GM18499 (cell line): ENCODE results near the gene GNB1L.
"Not testable (repeated sequence)": the region's sequence is repeated elsewhere in the genome, so short reads cannot be mapped to it uniquely, and the experiment has no call there.

Experiments used
- ATAC-seq: cut with Tn5 transposase; IDR thresholded peaks from one replicate; pipeline ENCODE4 v1.9.1; 2021; ENCODE audit warnings: moderate number of reproducible peaks; ENCODE audit not compliant: insufficient read depth, unreplicated experiment

GNB1L gene

DNA sequence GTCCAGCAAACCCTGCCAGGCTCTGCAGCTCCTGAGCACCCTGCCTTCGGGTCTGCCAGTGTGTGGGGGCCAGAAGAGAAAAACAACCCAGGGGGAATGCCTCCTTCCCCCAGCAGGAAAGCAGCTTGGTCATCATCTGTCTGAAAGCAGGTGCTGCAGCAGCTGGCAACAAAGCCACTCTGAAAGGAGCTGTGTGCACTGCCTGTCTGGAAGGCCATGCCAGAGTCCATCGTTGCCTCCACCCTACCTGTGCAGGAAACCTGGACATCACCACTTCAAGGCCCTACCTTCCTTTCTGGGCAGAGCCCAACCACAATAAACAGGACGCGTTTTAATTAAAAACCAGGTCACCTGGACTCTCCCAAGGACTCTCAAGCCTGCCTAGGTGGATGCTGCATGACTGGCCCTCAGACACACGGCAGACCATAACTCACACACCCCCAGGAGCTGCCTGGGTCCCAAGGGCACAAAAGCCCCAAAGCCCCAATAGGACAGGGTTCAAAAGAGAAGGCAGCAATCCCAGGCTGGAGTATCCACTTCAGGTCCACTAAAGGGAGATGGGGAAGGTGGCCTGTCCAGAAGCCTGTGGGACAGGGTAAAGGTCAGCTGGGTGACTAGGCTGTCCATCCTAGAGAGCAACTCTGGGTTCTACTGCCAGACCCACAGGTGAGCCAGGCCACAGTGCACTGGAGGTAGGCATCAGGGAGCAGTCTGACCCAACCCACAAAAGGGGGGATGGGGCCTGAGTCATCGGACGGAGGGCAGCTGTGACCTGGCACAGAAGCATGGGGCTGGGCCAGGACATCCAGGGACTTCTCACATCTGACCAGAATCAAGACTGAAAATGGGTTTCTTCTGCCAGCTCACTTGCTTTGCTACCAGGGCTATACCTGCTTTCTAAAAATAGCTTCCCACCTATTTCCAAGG lies 6.1 kb downstream of the GNB1L start:
- no peak for ATAC-seq

DNA sequence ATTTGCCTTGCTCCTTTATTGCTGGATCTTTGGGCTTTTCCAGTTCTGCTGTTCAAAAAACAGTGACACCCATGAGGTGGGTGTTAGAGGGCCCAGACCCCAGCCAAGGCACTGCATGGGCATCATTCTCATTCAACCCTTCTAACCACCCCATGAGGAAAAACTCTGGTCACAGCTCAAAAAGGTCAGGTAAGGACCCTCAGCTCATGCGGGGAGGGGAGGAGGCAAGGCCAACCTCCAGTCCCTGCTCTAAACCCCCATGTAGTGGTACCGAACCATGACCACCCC lies 7.4 kb downstream of the GNB1L start:
- no peak for ATAC-seq

DNA sequence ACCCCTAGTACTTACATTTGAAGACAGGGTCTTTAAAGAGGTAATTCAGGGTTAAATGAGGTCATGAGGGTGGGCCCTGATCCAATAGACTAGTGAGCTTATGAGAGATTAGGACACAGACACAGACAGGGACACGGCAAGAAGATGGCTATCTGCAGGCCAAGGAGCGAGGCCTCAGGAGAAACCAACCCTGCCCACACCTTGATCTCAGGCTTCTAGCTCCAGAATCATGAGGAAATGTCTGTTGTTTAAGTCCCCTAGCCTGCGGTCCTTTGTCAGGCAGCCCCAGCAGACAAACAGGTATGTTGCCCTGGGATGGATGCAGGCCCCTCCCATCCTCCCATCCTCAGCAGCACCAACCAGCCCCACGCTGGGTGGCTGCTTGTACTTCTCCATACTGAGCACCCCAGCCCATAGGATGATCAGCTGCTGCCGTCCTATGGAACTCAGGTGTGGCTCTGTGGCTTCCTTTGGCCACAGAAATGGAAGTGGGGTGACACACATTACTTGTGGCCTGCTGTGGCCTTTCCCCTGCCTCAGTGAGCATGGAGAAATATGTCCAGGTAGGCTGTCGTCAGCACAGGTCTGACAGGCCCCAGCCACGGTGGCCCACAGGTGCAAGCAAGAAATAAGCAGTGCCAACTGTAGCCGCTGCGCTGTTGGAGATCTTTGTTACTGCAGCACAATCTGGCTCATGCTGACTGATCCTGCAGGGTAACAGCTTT lies 7.9 kb downstream of the GNB1L start:
- no peak for ATAC-seq

DNA sequence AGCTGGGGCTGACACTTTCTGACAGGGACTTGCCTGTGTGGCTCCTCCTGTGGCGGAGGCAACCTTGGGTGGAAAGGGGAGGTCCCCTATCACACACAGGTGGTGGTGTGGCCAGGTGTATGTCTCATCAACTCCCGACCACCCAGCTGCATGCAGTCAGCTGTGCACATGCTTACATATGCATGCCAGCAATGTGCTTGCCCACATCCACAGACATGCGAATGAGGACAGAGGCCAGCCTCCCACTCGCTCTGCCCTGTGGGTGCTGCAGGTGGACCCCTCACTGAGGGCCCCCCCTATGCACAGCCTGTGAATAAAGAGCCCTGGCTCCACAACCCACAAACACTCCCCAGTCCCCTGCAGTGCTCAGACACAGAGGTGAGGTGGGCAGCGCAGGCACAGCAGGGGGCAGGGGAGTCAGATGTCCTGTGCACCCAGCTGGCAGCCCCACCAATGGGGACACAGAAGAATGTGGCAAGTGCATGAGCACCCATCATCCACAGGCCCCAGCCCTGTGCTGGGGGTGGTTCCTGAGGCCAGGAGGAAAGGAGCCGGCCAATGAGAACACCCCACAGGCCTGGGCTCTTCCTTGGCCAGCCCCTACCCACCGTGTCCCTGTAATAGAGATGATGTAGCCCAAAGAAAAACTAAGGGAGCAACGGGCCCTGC lies 9.5 kb downstream of the GNB1L start:
- ATAC-seq, result no peak

DNA sequence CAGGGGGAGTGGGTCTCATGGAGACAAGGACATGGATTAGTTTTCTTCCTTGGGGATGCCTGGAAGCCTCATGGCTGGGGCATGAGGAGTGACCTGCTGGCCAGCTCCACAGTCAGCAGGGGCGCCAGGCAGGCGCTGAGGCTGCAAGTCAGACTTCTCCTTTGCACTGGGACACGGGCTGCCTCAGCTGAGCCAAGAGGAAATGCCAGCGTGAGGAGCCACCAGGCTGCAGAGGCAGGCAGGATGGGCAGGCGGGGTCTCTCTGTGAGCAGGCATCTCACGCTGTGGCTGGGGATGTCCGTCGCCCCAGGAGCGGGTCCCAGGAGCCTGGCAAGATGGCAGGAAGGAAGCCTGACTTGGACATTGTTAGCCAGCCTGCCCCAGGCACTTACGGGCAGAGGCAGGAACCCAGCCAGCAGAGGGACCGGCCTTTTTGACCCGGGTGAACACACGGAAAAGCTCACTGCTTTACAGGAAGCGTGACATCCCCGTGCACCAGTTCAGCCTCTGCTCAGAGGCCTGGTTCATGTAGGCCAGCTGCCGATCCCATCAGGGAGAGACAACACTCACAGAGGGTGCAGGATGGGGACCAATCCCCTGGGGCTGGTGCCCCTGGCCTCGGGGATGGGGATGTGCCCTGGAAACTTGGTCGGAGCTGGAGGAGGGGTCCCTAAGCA lies 10.2 kb downstream of the GNB1L start:
- no peak for ATAC-seq

DNA sequence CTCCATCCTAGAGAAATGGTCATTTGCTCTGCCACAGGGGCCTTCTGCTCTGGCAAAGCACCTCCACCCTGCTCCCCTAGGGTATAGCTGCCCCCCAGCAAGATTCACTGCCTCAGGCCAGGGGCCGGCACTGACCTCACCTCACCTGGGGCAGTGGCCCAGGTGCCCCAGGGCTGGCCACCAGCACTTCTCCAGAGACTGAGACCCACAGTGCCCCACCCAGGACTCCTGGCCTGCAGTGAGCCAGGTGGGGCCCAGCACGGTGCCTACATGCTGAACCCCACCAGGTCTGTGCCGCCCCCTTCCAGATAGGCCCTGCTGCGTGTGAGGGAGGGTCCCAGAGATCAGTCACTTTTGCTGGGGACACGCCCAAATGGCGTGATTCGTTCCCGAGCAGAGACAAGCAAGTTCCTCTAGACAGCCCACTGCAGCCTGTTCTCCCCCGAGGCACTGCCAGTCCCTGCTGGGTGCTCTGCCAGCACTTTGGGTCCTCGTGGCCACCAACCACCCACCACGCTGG lies 10.8 kb downstream of the GNB1L start:
- no peak for ATAC-seq

DNA sequence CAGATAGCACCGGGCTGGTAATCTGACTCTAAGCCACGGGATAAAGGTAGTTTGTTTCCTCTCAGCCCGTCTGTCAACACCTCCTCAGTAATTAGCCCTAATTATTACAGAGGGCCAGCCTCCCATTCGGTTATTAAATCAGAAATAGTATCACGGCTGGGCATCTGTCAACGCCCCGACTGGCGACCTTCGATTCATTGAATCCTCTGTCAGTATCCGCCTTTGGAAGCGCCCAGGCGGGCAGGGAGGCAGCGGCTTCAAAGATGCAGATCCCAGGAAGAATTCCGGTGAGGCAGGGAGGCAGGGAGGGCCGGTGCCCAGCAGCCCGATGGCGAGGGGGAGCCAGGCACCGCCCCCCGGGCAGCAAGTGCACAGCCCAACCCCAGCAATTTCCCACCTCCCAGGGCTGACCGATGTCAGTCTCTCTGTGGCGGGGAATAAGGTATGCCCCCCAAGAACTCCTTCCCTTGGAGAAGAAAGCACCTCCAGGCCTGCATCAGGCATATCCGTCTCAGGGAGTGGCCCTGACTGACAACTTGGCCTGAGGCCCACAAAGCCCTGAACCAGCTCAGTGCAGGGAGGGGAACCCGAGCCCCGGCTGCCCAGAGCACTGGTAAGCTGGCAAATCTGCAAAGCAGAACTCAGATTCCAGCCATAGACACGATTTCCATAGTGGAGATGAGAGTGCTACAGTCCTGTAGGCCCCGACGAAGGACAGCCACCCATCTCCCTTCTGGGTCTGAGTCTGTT lies 11.4 kb downstream of the GNB1L start:
- no peak for ATAC-seq

DNA sequence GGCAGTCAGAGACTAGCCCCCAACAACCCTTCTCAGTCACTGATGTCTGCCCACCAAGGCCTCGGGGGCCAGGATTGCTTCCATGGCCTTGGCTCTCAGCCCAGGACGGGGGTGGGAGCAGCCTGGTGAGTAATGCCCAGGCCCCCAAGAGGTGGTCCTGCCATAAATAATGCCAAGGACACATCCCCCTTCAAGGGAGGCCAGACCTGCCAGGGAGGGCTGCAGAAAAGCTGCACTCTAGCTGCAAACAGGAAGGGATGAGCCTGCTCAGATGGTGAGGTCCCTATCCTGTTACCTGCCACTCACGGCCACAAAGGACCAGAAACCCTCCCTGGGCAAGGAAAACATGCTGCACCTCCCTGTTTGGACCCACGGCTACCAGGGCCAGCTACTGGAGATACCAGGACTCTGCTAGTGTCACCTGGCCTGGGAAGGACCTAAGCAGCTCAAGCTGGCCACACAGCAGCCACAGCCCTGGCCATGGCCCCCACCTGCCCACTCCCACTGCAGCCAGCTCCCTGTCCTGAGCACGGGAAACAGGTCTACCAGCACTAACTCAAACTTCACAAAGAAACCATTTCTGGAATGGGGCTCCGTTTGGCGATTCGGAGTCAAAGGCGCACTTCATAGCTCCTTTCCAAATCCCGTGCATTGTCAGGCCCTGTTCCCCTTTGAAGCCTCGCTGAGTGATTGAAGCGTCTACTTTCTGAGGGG lies 12.1 kb downstream of the GNB1L start:
- no peak for ATAC-seq

DNA sequence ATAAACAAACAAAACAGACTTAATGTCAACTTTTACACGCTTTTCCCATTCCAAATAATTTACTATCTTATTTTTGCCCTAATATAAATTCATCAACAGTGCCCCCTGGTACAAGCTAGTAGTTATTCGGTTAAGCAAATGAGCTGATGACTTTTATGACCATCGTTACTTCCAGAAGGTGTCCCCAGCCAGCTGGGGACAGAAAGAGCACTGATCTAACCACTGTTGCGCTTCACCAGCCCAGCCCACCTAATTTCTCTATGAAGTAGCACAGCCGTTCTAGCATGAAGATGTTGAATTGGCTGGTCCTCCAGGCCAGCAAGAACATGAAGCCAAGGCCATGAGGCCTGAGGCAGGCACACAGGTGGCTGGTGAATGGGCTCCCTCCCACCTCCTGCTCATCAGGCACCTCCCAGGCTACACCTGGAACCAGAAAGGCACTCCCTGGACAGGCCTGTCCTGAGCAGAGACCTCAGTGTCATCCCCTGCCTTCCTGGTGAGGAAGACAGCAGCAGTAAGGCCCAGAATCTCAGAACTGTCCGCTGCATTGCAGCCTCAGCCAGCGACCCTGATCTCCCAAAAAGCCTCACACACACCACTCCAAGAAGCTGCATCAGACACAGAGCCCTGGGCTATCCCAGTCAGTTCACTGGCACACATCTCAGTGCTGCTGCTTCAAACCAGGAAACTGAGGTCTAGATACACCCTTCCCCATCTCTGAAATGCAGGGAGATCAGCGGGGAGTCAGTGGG lies 12.9 kb downstream of the GNB1L start:
- ATAC-seq, result no peak

DNA sequence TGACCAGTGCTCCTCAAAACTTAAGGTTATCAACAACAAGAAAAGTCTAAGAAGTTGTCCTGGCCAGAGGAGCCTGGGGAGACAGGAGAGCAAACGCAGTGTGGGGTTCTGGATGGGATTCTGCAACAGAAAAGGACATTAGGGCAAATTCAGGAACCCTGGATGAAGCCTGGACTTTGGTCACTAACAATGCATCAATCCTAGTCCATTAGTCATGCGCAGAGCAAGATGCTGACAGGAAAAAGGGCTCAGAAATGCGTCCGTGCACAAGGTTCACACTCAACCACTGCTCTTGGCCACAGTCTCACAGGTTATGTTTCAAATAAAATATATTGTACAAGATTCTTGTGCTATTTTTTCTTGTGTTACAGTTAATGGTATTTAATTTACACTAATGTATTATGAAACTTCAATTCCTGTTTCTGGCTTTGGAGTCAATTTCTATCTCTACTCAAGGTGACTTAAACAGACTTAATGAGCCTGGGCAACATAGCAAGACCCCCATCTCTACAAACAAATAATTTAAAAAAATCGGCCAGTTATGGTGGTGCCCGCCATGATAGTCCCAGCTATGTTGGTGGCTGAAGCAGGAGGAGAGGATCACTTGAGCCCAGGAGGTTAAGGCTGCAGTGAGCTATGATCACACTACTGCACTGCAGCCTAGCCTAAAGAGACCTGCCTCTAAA lies 13.6 kb downstream of the GNB1L start:
- ATAC-seq, result no peak

DNA sequence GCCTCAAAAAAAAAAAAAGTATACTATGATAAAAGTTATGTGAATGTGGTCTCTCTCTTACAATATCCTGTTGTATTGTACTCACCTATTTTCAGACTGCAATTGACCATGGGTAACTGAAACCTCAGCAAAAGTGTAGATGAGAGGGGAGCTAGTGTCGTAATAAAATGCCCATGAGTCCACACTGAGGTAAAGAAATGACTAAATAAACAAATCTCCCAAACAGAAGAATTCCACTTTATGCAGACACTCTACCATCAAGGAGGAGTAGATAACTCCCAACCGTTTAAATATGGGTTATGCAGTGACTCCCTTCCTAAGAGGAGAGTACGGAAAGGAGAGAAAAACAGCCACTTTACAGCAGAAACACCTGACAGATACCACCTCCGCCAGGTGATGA lies 14.6 kb downstream of the GNB1L start:
- ATAC-seq, result no peak

DNA sequence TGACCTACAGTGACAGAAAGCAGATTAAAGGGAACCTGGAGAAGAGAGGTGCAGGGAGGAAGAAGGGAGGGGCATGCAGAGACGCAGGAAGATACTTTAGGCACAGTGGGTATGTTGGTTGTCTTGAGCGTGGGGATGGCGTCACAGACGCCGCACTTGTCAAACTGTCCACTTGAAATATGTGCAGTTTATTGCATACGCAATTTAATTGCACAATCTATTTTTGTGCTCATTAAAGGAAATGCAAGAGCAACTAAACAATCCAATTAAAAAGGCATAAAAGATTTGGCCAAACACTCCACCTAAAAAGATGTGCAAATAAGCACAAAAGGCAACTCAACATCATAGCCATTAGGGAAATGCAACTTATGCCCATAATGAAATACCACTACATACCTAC lies 16.8 kb downstream of the GNB1L start:
- ATAC-seq, result no peak

DNA sequence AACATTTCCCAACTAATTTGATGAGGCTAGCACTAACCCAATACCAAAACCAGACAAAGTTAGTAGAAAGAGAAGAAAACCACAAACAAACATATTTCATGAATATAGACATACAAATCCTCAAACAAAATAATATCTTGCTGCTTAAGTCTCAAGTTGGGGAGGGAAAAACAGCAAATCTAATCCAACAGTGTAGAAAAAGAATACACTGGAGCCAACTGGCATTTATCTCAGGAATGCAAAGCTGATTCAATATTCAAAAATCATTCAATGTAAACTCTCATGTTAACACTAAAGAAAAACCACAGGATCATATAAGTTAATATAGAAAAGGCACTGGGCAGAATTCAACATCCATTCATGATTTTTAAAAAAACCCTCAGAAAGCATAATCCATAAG lies 18.2 kb downstream of the GNB1L start:
- ATAC-seq, result no peak

DNA sequence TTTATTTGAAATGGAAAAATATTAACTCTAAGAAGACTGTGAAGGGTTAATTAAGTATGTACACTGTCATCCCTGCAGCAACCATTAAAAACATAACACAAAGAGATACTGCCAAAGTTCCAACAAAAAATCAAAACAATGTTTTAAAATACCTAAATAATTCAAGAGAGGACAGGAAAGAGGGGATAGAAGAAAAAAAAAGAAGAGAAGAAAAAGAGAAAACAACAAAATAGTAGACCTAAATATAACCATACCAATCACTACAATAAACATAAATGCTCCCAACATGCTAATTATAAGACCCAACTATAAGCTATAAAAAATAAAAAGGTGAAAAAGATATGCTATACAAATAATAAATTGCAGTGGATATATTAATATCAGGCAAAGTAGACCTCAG lies 20.1 kb downstream of the GNB1L start:
- no peak for ATAC-seq

DNA sequence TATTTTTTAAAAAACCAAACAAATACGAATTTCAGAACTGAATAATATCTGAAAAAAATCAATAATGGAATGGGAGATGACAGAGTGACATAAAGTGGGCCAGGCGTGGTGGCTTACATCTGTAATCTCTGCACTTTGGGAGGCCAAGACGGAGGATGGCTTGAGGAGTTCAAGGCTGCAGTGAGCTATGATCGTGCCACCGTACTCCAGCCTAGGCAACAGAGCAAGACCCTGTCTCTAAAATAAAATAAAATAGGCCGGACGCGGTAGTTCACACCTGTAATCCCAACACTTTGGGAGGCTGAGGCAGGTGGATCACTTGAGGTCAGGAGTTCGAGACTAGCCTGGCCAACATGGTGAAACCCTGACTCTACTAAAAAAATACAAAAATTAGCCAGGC lies 21.3 kb downstream of the GNB1L start:
- ATAC-seq, result not testable (repeated sequence)

DNA sequence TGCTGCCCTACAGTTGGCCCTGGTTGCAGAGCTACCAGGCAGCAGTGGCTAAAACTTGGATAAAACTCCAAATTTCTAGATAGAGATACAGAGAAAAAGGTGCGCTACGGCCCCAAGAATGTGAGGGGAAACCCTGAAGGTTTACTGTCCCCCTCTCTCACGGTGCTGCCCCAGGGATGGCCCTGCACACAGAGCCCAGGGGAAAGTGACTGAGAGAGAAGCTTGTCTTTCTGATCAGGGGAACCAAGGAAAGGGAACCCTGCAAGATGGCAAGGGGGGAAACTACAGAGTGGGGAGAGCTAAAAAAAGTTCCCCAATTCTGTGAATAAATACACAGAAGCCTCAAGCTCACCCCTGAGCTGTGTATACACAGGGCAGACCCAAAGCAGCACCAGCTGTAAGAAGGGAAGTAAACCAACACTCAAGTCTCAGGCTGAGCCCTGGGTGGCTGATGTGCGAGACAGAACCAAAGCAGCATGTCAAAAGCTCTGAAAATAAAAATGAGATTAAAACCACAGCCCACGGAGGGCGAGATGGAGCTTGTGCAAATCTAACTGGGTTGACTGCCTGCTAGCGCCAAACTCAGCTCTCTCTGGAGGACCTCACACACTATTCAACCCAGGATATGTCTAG lies 22.1 kb downstream of the GNB1L start:
- ATAC-seq, result no peak

DNA sequence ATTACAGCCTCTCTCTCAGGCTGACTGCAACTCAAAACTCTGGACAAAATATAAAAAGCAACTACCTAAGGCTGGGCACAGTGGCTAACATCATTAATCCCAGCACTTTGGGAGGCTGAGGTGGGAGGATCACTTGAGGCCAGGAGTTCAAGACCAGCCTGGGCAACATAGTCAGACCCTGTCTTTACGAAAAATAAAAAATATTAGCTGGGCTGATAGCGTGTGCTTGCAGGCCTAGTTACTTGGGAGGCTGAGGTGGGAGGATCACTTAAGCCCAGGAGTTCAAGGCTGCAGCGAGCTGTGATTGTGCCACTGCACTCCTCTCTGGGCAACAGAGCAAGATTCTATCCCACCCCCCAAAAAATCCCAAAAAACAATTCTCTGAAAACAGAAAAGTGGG lies 22.7 kb downstream of the GNB1L start:
- not testable (repeated sequence) for ATAC-seq

DNA sequence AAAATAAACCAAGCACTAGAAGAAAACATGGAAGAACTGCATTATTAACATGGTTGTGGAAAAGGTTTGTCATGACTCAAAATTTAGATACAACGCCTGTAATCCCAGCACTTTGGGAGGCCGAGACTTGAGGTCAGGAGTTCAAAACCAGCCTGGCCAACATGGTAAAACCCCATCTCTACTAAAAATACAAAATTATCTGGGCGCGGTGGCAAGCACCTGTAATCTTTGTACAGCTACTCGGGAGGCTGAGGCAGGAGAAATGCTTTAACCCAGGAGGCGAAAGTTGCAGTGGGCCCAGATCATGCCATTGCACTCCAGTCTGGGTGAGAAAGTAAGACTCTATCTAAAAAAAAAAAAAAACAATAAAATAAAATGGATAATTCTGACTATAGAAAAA lies 23.7 kb downstream of the GNB1L start:
- no peak for ATAC-seq
